Neural cell (in vitro differentiated cells): ENCODE results near the gene PDIA4.

ENCODE experiments used
- CTCF ChIP-seq: fragments of 450-650 bp; IDR thresholded peaks from 2 replicates; pipeline ENCODE4 v1.5.1; 2014; ENCODE audit warnings: antibody characterized with exemption, mild to moderate bottlenecking, moderate library complexity; ENCODE audit not compliant: poor library complexity, severe bottlenecking
- EZH2 ChIP-seq: fragments of 200-600, 300-800 bp; shearing (Covaris generic), sonication (generic); IDR thresholded peaks from 2 replicates; pipeline ENCODE4 v1.6.1; 2014; ENCODE audit warnings: antibody characterized with exemption, low read length, borderline replicate concordance, mild to moderate bottlenecking; ENCODE audit not compliant: insufficient read depth, poor library complexity, severe bottlenecking
- TAF1 ChIP-seq: IDR thresholded peaks from 2 replicates; pipeline ENCODE4 v1.6.1; 2012; ENCODE audit warnings: low read depth

GRCh38 chr7:149001427-149002068 lies 26.8 kb downstream of the PDIA4 start:
- TF ChIP-seq EZH2: no peak
- no peak for TF ChIP-seq TAF1
- no peak for TF ChIP-seq CTCF
